Measurements from ENCODE around the gene CDCA8. TPM values are rescaled to one million over a fixed set of nuclear protein-coding genes. Genes with fewer than 3 reads are reported as not detected.
A peak's percentile ranks its signal among the peaks of the same experiment; 100 is the strongest.

Gene CDCA8
- total and polyA plus RNA-seq, 2 experiments from 2014 or later, result 31.6 to 37.9 TPM

GRCh38 chr1:37661401-37661800 lies 30.9 kb upstream of the CDCA8 start:
- Mint-ChIP-seq H3K4me1 (peaks cover 28% of the 10 kb centered on the region), H3K4me3 (0 out of 3 replicates have a peak overlapping the region, but pooled peaks have one; percentile 55), H3K36me3 (ENCODE audit: low read depth) (no peaks in the 10 kb centered on the region), H3K27ac (no peak overlapping the region), H3K9me3 (no peaks in the 10 kb centered on the region), H3K27me3 (ENCODE audit: insufficient read depth, low read depth, poor library complexity) (peaks cover 19% of the 10 kb centered on the region)
- TF ChIP-seq POLR2AphosphoS5 (IDR thresholded peaks at IDR 0.05; ENCODE audit: low read depth), result no peak
- TF ChIP-seq CREB1 (CRISPR knock-in tag; IDR thresholded peaks at IDR 0.05; ENCODE audit: low read depth), result no peak
- TF ChIP-seq ETS1 (IDR thresholded peaks at IDR 0.05), result no peak
- no peak for TF ChIP-seq JUNB (IDR thresholded peaks at IDR 0.05; ENCODE audit: unreplicated experiment)
- TF ChIP-seq CTCF (conservative IDR thresholded peaks at IDR 0.05; ENCODE audit: low read depth in 2 of 2), result no peak
- no peak for TF ChIP-seq EZH2phosphoT487 (IDR thresholded peaks at IDR 0.05; ENCODE audit: unreplicated experiment)
- TF ChIP-seq ZNF114 (CRISPR knock-in tag; IDR thresholded peaks at IDR 0.05), result no peak
- TF ChIP-seq NANOG (IDR thresholded peaks at IDR 0.05; ENCODE audit: borderline replicate concordance), result no peak
- TF ChIP-seq REST (IDR thresholded peaks at IDR 0.05; ENCODE audit: unreplicated experiment), result no peak
- TF ChIP-seq ZNF331 (CRISPR knock-in tag; IDR thresholded peaks at IDR 0.05; ENCODE audit: low read depth), result no peak
- TF ChIP-seq ZNF462 (CRISPR knock-in tag; IDR thresholded peaks at IDR 0.05), result no peak
- no peak for TF ChIP-seq STAT1 (IDR thresholded peaks at IDR 0.05; ENCODE audit: unreplicated experiment)
- TF ChIP-seq EZH2 (IDR thresholded peaks at IDR 0.05; ENCODE audit: low read depth, unreplicated experiment), result no peak
- Histone ChIP-seq H3F3A (replicated peaks; ENCODE audit: low read depth) (no peaks in the 10 kb centered on the region), H3K27me3 (ENCODE audit: insufficient read depth) (no peaks in the 10 kb centered on the region), H3K4me2 (no peak overlapping the region), H3K4me1 (ENCODE audit: insufficient read depth) (peaks cover 12% of the 10 kb centered on the region; the same call in 1 of the 2 replicates), H3K79me2 (replicated peaks; ENCODE audit: insufficient read depth) (no peaks in the 10 kb centered on the region), H3K36me3 (ENCODE audit: insufficient read depth) (no peaks in the 10 kb centered on the region), H3K9me2 (ENCODE audit: insufficient read depth) (no peaks in the 10 kb centered on the region), H4K20me1 (replicated peaks; ENCODE audit: insufficient read depth) (no peaks in the 10 kb centered on the region), H2AFZ (peak overlapping the region; percentile 97; the same call in 1 of the 2 replicates), H3K4me3 (no peak overlapping the region), H3K27ac (ENCODE audit: low read depth) (no peak overlapping the region)
- DNase-seq (ENCODE audit: low spot score), result no peak
- peak; percentile 25 for ATAC-seq
